GM18873 (cell line): ENCODE data around the gene ZNF71.

Experiments used
- ATAC-seq: cut with Tn5 transposase; IDR thresholded peaks from one replicate; pipeline ENCODE4 v1.9.1; 2021; ENCODE audit warnings: mild to moderate bottlenecking, moderate library complexity, moderate number of reproducible peaks; ENCODE audit not compliant: unreplicated experiment, low FRiP score

Gene ZNF71

DNA sequence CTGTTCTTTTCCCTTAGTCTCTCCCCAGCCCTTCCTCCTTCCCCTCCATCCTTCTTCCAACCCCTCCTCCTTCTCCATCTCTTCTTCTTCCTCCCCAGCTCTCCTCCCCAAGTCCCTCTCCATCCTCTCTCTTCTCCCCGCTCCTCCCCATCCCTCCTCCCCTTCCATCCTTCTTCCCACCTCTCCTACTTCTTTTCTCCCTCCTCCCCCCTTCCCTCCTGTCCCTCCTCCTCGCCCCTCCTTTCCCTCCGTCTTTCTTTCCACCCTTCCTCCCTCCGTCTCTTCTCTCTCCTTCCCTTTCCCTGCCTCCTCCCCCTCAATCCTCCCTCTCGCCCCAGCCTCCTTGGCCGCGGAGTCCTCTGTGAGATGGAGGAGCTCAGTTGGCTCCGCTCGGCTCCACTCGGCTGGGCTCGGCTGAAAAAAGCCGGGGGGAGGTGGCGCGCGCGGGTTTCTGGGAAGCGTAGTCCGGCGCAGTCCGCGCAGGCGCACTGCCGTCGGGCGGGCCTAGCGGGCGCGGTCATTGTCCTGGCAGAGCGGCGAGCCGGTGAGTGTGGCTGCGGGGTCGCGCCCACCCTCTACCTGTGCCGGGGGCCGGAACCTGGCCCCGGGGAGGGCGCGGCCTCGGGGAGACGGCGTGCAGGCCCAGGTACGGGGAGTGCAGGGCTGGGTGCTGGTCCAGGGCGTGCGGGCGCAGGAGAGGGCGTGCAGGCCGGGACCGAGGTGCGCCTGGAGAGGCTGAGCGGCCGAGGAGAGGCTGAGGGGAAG lies at the start of gene ZNF71:
ZNF71 (plus strand) TSS at position 520 of the 765 bp plus-strand sequence. CDS start 6,257 bp downstream, outside the sequence.
- peak; percentile 67 for ATAC-seq

DNA sequence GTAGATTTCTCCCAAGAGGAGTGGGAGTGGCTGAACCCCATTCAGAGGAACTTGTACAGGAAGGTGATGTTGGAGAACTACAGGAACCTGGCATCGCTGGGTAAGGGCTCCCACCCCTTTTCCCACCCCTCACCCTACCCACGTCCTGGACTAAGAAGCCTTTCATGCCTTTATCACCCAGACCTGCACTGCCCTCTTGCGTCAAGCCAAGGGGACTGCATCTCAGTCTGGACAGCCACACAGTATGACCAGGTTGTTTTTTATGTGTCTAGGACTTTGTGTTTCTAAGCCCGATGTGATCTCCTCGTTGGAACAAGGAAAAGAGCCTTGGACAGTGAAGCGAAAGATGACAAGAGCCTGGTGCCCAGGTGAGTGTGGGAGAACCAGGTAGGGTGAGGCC lies 47.6 kb upstream of the ZNF71 start:
- no peak for ATAC-seq

DNA sequence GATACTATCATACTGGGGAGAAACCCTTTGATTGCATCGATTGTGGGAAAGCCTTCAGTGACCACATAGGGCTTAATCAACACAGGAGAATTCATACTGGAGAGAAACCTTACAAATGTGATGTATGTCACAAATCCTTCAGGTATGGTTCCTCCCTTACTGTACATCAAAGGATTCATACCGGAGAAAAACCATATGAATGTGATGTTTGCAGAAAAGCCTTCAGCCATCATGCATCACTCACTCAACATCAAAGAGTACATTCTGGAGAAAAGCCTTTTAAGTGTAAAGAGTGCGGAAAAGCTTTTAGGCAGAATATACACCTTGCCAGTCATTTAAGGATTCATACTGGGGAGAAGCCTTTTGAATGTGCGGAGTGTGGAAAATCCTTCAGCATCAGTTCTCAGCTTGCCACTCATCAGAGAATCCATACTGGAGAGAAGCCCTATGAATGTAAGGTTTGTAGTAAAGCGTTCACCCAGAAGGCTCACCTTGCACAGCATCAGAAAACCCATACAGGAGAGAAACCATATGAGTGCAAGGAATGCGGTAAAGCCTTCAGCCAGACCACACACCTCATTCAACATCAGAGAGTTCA lies 40.7 kb upstream of the ZNF71 start:
- ATAC-seq, result no peak

DNA sequence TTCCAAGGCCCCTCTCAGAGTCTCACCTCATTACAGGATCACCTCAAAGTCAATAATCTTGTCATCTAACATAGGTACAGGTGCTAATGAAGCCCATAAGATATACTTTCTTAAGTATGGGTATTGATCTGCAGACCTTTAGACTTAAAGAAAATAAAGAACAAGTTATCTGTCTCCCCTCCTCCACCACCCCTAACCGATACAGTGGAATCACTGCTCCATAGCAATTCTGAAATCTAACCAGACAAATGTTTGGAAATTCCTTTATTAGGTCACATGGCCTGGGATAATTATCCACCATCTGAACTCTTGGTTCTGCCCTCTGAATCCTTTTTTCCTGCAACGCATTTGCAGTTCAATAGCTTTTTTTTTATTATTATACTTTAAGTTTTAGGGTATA lies 32.3 kb upstream of the ZNF71 start:
- ATAC-seq, result no peak

DNA sequence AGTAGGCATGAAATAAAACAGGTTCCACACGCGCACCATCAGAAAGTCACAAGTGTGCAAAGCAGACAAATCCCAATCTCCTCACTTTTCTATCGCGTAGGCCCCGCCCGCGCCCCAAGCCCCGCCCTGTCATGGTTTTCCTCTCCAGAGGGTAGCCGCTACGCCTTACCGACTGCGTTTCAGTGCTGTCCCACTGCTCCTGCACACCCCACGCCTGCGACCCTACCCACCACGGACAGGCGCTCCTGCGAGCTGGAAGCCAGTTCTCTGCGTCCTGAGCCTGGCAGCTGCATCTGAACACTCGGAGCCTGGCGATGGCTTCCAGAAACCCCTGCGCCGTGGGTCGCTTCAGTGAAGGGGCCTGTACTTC lies 28.2 kb upstream of the ZNF71 start:
- peak; percentile 17 for ATAC-seq

DNA sequence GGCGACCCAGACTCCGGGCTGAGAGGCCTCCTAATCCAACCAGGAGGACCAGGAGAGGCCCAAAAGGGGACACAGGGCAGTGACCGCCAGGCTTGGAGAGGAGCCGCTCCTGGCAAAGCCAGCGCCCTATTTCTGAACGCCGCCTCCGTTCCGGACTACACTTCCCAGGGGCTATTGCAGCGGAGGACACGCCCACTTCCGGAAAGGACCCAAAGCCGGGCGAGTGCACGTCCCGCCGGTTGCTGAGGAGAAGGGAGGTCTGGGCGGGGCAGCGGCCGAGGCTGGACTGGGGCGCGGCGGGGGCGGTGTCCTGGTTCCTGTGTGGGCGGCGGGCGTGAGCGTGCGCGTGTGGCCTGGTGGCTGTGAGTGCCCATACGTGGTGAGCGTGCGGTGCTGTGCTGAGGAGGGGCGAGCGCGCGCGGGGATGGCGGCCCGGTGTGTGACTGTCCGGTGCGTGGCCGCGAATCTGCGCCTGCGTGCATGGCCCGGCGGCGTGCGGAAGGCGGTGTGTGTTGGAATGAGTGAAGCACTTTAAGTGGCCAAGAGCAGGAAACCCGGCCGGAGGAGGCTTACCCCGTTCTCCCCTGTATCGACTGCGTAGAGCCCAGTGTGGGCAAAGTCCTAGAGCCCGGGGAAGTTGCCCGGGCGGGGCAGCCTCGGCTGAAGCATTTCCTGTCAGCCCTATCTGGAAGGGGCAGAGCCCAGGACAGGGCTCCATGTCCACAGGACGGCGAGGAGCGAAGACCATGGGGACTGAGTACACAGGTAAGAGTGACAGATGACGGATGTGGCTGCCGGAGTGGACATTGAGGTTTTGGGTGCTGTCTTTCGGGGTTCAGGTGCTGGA lies 27.6 kb upstream of the ZNF71 start, which contains the start of gene ZNF470:
ZNF470 (plus strand) TSS at position 195 of the 847 bp plus-strand sequence. CDS start 2,844 bp downstream, outside the sequence.
- peak; percentile 94 for ATAC-seq

DNA sequence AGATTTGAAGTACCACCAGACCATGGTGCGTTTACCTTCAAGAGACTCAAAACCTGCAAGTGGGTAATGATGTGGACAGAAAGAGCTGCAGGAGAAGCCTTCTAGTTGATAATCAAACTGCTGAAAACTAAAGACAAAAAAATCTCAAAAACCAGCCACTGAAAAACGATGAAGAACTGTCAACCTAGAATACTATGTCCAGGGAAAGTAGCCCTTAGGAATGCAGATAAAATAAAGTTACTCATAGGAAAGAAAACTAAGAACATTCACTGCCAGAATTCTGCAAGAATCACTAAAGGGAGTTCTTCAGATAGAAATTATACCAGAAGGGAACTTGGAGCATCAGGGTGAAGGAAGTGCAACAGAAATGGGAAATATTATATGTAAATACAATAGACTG lies 22.5 kb upstream of the ZNF71 start:
- no peak for ATAC-seq

DNA sequence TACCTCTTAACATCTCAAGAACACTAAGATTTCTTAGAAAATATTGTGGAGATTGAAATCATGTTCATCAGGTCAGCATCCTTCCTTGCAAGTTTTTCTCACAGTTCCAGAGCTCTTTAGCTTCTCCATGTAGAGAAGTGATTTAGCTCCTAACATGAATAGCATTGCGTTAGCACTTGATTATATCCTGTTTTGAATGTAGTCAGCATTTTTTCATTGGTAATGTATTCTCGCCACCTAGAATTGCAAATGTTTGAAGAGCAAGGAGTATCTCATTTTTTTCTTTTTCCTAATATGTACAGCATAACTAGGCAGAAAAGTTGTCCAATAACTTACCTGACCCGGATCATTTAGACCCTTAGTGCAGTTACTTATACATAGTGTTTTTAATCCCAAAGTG lies 21.2 kb upstream of the ZNF71 start:
- ATAC-seq, result no peak

DNA sequence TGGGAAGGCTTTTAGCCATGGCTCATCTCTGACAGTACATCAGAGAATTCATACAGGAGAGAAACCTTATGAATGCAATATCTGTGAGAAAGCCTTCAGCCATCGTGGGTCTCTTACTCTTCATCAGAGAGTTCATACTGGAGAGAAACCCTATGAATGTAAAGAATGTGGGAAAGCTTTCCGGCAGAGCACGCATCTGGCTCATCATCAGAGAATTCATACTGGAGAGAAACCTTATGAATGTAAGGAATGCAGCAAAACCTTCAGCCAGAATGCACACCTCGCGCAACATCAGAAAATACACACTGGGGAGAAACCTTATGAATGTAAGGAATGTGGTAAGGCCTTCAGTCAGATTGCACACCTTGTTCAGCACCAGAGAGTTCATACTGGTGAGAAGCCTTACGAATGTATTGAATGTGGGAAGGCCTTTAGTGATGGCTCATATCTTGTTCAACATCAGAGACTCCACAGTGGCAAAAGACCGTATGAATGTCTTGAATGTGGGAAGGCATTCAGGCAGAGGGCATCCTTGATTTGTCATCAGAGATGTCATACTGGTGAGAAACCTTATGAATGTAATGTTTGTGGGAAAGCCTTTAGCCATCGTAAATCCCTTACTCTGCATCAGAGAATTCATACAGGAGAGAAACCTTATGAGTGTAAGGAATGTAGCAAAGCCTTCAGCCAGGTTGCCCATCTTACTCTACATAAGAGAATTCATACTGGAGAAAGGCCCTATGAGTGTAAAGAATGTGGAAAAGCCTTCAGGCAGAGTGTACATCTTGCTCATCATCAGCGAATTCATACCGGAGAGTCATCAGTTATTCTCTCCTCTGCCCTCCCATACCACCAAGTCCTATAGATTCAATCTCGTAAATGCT lies 17.1 kb upstream of the ZNF71 start:
- ATAC-seq, result no peak

DNA sequence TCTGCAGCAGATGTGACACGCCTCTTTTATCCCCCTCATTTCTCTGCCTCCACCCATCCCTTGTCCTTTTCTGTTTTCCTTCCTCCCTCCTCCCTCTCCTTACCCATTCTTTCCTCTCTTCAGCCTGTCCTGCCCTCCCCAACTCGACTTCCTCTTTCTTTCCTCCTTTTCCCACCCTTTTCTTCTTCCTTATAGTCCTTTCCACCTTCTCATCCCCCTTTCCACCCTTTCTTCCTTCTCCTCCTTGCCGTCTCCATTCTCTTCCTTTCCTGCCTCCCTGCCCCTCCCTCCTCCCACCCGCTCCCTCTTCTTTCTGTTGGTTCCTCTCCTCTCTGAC lies 688 bp upstream of the ZNF71 start:
- ATAC-seq, result no peak

DNA sequence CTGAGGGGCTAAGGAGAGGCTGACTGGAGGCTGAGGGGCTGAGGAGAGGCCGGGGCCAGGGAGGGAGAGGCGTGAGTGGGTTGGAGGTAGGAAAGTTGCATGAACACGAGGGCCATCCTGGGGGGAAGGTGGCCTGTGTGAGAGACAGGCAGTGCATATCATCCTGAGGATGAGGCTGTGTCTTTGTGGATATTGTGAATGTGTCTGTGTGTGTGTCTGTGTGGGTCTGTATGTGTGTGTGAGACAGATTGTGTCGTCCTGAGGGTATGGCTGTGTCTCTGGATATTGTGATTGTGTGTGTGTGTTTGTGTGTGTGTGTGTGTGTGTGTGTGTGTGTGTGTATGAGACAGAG lies 422 bp downstream of the ZNF71 start:
- peak; percentile 18 for ATAC-seq

DNA sequence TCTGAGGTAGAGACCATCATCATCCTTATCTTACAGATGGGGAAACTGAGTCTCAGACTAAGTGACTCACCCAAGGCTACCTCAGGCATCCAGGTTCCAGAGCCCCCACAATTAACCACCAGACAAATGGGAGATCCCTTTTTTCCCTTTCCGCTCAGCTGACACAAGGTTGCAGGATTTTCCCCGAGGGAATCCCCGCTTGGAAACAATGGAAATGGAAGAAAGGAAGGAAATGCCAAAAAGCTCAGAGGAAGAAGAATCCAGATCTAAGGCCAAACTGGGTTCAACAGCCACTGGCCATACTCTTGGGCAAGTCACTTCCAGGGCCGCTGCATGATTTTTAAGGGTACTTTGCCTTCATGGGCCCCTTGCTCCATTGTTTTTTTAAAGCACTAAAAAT lies 1.6 kb downstream of the ZNF71 start:
- ATAC-seq, result no peak

DNA sequence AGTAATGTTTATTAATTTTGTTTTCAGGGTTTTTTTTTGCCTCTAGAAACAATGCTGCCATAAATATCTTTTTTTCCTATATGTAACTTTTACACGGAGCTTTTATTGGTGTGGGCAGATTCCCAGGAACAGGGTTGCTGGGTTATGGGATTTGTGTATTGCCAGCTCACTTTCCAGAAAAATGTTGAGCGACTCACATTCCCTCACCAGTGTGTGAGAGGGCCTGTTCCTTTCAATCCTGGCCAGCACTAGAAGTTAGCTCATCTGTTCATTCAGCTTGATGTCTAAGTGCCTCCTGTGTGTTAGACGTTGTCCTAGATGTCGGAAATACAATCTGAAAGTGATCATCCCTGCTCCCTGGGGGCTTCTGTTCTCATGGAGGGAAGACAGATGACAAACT lies 2.6 kb downstream of the ZNF71 start:
- ATAC-seq, result no peak

DNA sequence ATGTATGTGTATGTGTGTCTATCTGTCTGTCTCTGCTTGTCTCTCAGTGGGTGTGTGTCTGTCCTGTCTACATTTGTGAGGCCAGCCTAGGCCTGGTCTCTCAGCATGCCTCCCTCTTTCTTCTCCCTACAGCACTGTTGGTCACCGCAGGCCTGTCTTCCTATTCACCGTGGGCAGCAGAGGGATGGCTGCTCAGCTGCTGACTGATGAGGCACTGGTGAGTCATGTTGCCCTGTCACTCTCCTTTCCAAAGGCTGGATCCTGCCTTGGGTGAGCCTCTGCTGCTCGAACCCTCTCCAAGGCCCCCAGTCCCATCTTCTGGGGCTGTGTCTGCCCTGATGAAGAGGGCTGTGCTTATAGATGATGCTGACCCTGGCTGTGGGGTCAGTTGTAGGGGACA lies 6.3 kb downstream of the ZNF71 start:
- no peak for ATAC-seq

DNA sequence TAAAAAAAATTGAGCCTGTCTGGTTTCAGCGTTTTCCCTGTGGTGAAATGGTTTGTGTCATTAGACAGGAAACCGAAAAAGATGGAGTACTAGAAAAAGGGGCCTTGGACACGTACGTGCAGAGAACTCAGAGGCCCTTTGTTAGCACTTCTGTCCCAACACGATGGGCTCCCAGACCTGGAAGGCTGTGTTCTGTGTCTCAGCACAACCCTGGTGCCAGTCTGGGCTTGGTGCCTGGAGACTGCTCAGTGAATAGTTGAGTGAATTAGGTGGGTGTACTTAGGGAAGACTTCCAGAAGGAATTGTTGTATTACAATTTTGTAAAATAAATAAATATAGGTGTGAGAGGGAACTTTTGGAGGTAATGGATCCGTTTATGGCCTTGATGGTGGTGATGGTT lies 8.7 kb downstream of the ZNF71 start:
- ATAC-seq, result no peak

DNA sequence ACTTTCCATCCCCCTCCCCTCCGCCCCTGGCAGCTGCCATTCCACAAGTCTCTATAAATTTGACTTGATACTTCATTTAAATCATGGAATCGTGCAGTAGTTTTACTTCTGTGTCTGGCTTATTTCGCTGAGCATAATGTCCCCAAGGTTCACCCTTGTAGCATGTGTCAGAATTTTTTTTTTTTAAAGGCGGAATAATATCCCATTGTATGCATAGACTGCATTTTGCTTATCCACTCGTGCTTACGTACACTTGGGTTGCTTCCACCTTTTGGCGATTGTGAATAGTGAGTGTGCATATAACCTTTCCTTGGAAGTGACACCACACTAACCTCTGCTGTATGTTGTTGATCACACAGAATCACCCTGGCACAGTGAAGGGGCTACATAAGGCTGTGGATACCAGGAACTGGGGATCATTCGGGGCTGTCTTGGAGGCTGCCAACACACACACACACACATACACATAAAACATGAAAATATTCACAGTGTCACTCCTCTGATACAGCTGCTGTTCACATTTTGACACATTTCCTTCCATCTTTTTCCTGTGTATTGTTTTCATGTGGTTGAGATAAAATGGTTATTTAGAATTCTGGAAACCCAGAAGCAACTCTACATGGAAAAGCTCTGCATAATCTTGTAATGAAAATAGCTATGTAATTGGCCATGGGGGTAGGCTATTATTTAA lies 13.3 kb downstream of the ZNF71 start:
- ATAC-seq, result no peak

DNA sequence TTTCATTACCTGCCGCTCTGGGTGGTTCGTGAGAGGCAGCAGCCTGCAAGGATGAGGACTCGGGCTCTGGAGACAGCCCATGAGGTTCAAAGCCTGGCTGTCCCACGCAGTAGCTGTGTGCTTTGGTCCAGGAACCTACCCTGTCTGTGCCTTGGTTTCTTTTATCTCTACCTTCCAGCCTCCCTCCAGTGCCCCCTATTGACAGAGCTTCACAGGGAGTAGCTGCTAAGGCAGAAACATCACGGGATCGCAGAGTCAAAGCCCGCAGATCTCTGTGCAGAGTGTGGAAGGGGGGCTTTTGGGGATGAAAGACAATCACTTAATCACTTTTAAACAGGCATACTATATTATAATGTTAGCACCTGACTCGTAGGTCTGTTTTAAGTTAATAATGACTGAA lies 16.2 kb downstream of the ZNF71 start:
- no peak for ATAC-seq

DNA sequence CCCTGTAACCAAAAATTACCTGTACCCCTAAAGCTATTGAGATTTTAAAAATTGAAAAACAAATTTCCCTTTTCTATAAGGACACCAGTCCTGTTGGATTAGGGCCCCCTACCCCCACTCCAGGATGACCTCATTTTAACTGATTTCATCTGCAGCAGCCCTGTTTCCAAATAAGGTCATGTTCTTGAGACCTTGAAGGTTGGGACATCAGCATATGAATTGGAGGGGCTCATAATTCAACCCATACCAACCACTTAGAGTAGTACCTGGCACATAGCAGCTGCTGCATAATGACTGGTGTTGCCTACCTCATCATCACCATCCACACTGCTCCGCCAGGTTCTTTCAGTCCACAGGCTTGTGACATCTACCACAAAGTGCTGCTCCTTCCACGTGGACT lies 17.6 kb downstream of the ZNF71 start:
- no peak for ATAC-seq

DNA sequence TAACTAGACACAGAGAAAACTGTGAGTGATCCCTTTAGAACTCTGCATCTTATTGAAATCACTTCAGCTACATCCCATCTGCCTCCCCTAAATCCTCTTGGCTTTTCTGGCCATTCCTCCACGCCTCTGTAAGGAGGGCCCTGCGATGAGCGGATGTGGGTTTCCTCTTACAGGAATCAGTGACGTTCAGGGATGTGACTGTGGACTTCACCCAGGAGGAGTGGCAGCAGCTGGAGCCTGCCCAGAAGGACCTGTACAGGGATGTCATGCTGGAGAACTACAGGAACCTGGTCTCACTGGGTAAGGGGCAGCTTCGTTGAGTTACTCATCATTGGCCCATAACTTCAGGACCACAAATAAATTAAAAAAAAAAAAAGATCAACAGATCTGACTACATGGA lies 18.5 kb downstream of the ZNF71 start:
- ATAC-seq, result no peak

DNA sequence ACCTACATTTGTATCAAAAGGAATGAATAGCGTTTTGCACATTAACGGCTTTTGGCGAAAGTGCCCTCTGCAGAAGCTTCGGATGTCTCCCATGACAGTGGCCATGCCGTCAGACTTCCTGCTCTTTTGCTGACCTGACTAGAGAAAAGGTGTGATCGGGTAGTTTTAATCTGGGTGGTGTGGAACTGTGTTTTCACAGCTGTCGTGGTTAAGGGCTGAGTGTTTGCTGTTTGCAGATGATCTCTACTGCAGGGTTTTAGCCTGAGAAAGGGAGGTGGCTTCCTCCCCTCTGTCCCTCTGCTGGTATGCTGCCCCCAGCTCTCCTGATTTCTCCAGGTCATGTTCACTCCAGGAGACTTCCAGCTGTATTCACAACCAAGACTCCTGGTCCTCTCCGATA lies 22.4 kb downstream of the ZNF71 start:
- ATAC-seq, result no peak
